ENCODE results near the gene CFAP100. TPM values are rescaled to one million over a fixed set of nuclear protein-coding genes. Genes with fewer than 3 reads are reported as not detected.

Gene CFAP100
- total and polyA plus RNA-seq, 9 of the 15 experiments (the other 6 are each of a cell fraction or from before 2014, with no cell fraction given), result not detected

- Histone ChIP-seq H3K27me3 (ENCODE audit: control insufficient read depth in 2 of 2, insufficient read depth in 2 of 2, low read length in 2 of 2) (peaks cover 10 to 70% of the 10 kb centered on the region in 2 experiments; a peak in 4 of 5 replicates), H3K4me2 (ENCODE audit: insufficient read depth, low read length) (no peak overlapping the region), H3K36me3 (ENCODE audit: control insufficient read depth, insufficient read depth, low read length) (no peaks in the 10 kb centered on the region), H3K9me3 (replicated peaks; ENCODE audit: control insufficient read depth, insufficient read depth, low read depth, low read length) (no peaks in the 10 kb centered on the region), H4K20me1 (replicated peaks; ENCODE audit: control insufficient read depth, insufficient read depth, low read length) (no peaks in the 10 kb centered on the region), H3K9ac (ENCODE audit: insufficient read depth in 1 of 2, low read depth in 2 of 2, low read length in 2 of 2) (no peak overlapping the region), H2AFZ (ENCODE audit: low read depth, low read length) (no peak overlapping the region), H3K27ac (ENCODE audit: extremely low read depth, low read depth, low read length) (no peak overlapping the region), H3K4me1 (replicated peaks in 1 of 2; ENCODE audit: control insufficient read depth in 2 of 2, insufficient read depth in 2 of 2, low read length in 2 of 2) (no peaks in the 10 kb centered on the region), H3K9me1 (ENCODE audit: control insufficient read depth, insufficient read depth, low read length) (no peaks in the 10 kb centered on the region), H3K4me3 (no peak overlapping the region), H3K79me2 (ENCODE audit: control insufficient read depth, insufficient read depth, low read length) (no peaks in the 10 kb centered on the region)
- no TSS peak for BruUV-seq (replicated peaks)
- POLR2A ChIA-PET, result no interaction called here
- CTCF ChIA-PET (ENCODE audit: low intra/inter-chr PET ratio), result no interaction called here
- WGBS (ENCODE audit: insufficient coverage, low coverage, missing lambda C conversion rate), result 0% methylated on average over 12 of the region's 22 CpGs
- DNase-seq (ENCODE audit: extremely low read depth in 1 of 4, low spot score in 3 of 4) (no peak), FAIRE-seq (no peak), ATAC-seq (no peak)
- in situ Hi-C loops (cut with MboI), result no loop called here
- intact Hi-C loops (cut with micrococcal nuclease), result no loop called here
- TF ChIP-seq PTTG1 (tag; IDR thresholded peaks at IDR 0.05; ENCODE audit: low read depth) (no peak), BRF2 (IDR thresholded peaks at IDR 0.05; ENCODE audit: borderline replicate concordance, insufficient read depth, insufficient read length) (no peak), CBFA2T3 (IDR thresholded peaks at IDR 0.05) (no peak), ZNF707 (CRISPR knock-in tag; conservative IDR thresholded peaks at IDR 0.05) (no peak), RCOR1 (IDR thresholded peaks at IDR 0.05; ENCODE audit: borderline replicate concordance in 1 of 2, low read depth in 2 of 2, low read length in 2 of 2) (no peak), CBX8 (IDR thresholded peaks at IDR 0.05; ENCODE audit: borderline replicate concordance, extremely low read depth, low read depth, low read length, poor library complexity, severe bottlenecking) (no peak), CHD1 (IDR thresholded peaks at IDR 0.05; ENCODE audit: low read length) (no peak), CUX1 (CRISPR knock-in tag; IDR thresholded peaks at IDR 0.05) (no peak), KDM4B (IDR thresholded peaks at IDR 0.05; ENCODE audit: borderline replicate concordance in 2 of 2, low read depth in 1 of 2) (no peak)
- TF ChIP-seq, protein P1, sequence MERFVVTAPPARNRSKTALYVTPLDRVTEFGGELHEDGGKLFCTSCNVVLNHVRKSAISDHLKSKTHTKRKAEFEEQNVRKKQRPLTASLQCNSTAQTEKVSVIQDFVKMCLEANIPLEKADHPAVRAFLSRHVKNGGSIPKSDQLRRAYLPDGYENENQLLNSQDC (CRISPR knock-in tag; IDR thresholded peaks at IDR 0.05), result no peak
- TF ChIP-seq, protein P2, sequence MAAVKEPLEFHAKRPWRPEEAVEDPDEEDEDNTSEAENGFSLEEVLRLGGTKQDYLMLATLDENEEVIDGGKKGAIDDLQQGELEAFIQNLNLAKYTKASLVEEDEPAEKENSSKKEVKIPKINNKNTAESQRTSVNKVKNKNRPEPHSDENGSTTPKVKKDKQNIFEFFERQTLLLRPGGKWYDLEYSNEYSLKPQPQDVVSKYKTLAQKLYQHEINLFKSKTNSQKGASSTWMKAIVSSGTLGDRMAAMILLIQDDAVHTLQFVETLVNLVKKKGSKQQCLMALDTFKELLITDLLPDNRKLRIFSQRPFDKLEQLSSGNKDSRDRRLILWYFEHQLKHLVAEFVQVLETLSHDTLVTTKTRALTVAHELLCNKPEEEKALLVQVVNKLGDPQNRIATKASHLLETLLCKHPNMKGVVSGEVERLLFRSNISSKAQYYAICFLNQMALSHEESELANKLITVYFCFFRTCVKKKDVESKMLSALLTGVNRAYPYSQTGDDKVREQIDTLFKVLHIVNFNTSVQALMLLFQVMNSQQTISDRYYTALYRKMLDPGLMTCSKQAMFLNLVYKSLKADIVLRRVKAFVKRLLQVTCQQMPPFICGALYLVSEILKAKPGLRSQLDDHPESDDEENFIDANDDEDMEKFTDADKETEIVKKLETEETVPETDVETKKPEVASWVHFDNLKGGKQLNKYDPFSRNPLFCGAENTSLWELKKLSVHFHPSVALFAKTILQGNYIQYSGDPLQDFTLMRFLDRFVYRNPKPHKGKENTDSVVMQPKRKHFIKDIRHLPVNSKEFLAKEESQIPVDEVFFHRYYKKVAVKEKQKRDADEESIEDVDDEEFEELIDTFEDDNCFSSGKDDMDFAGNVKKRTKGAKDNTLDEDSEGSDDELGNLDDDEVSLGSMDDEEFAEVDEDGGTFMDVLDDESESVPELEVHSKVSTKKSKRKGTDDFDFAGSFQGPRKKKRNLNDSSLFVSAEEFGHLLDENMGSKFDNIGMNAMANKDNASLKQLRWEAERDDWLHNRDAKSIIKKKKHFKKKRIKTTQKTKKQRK (IDR thresholded peaks at IDR 0.05; ENCODE audit: borderline replicate concordance, low read depth, low read length), result no peak
Observed at GRCh38 chr3:126371096-126371705, 23.5 kb upstream of the CFAP100 start.

Data from K562 (cell line).